IMR-90 (cell line): ENCODE measurements around the gene SGK1. TPM values are rescaled to one million over a fixed set of nuclear protein-coding genes. Genes with fewer than 3 reads are reported as not detected.
A peak's percentile ranks its signal among the peaks of the same experiment; 100 is the strongest.

Experiments
- ATAC-seq: fragments of 200-7000 bp; cut with Tn5 transposase; 2 replicates; pipeline ENCODE4 v1.9.1; 2020; ENCODE audit warnings: low read depth, mild to moderate bottlenecking, moderate library complexity
- BruUV-seq: library from RNA; stranded (reverse); fragments of 400-500 nt; replicated peaks from 2 replicates; lab custom pipeline; 2021; lab: Mats Ljungman, UMichigan
- CTCF ChIA-PET: fragments of 300-600 bp; formaldehyde crosslinking; extraction: SDS; loops from one replicate; lab custom pipeline; 2021; ENCODE audit warnings: antibody characterized with exemption; lab: Yijun Ruan, JAX
- POLR2A ChIA-PET: fragments of 300-600 bp; sonication (Branson Sonifier 250); formaldehyde crosslinking; loops from one replicate; lab custom pipeline; 2022; ENCODE audit warnings: antibody characterized with exemption; ENCODE audit not compliant: unreplicated experiment; lab: Charles Lee
- DNase-seq: peaks from one replicate; pipeline ENCODE4 v3.0.0; 2013
- H2AFZ ChIP-seq: replicated peaks from 2 replicates; pipeline ENCODE3; 2013; ENCODE audit warnings: low read length, mild to moderate bottlenecking; ENCODE audit not compliant: poor library complexity
- H2AK5ac ChIP-seq: 2 replicates; pipeline ENCODE4 v1.6.1; 2013; ENCODE audit warnings: low read depth, low read length, inconsistent platforms
- H2AK9ac ChIP-seq: replicated peaks from 2 replicates; pipeline ENCODE3; 2013; ENCODE audit warnings: mild to moderate bottlenecking, low read depth, low read length, moderate library complexity; ENCODE audit not compliant: poor library complexity
- H2BK120ac ChIP-seq: 2 replicates; pipeline ENCODE4 v1.6.1; 2013; ENCODE audit warnings: low read depth, low read length, inconsistent platforms
- H2BK15ac ChIP-seq: 3 replicates; pipeline ENCODE4 v1.6.1; 2013; ENCODE audit warnings: low read depth, low read length, inconsistent platforms
- H2BK20ac ChIP-seq: 2 replicates; pipeline ENCODE4 v1.6.1; 2013; ENCODE audit warnings: low read depth, mild to moderate bottlenecking, inconsistent platforms, low read length, moderate library complexity
- H2BK5ac ChIP-seq: 2 replicates; pipeline ENCODE4 v1.6.1; 2013; ENCODE audit warnings: mild to moderate bottlenecking, low read depth, low read length, inconsistent platforms; ENCODE audit not compliant: poor library complexity, severe bottlenecking
- H3K14ac ChIP-seq: replicated peaks from 2 replicates; pipeline ENCODE4 v1.6.1; 2013; ENCODE audit warnings: low read depth, low read length, inconsistent platforms
- H3K18ac ChIP-seq: 2 replicates; pipeline ENCODE4 v1.6.1; 2013; ENCODE audit warnings: low read depth, low read length, control low read depth
- H3K23ac ChIP-seq: 2 replicates; pipeline ENCODE4 v1.6.1; 2013; ENCODE audit warnings: low read depth, low read length, inconsistent platforms
- H3K27ac ChIP-seq: 2 replicates; pipeline ENCODE4 v1.5.1; 2013; ENCODE audit warnings: mild to moderate bottlenecking, control low read depth, low read length; ENCODE audit not compliant: insufficient read depth
- H3K27me3 ChIP-seq: 2 replicates; pipeline ENCODE4 v1.6.1; 2013; ENCODE audit warnings: low read length; ENCODE audit not compliant: control insufficient read depth, insufficient read depth
- H3K36me3 ChIP-seq: 2 replicates; pipeline ENCODE4 v1.6.1; 2013; ENCODE audit warnings: low read length, mixed read lengths; ENCODE audit not compliant: control insufficient read depth, insufficient read depth
- H3K4ac ChIP-seq: 2 replicates; pipeline ENCODE4 v1.6.1; 2013; ENCODE audit warnings: low read depth, low read length, inconsistent platforms
- H3K4me1 ChIP-seq: 2 replicates; pipeline ENCODE4 v1.6.1; 2013; ENCODE audit warnings: low read length, mixed read lengths; ENCODE audit not compliant: control insufficient read depth, insufficient read depth
- H3K4me2 ChIP-seq: 2 replicates; pipeline ENCODE4 v1.6.1; 2013; ENCODE audit warnings: low read depth, mild to moderate bottlenecking, control low read depth, low read length, moderate library complexity
- H3K4me3 ChIP-seq: 2 replicates; pipeline ENCODE4 v1.5.1; 2013; ENCODE audit warnings: low read depth, mild to moderate bottlenecking, control low read depth, low read length, moderate library complexity; ENCODE audit not compliant: insufficient read depth
- H3K56ac ChIP-seq: 2 replicates; pipeline ENCODE4 v1.6.1; 2013; ENCODE audit warnings: low read length, inconsistent platforms; ENCODE audit not compliant: insufficient read depth; ENCODE audit errors: extremely low read depth
- H3K79me1 ChIP-seq, 2 experiments: 2 replicates each; pipeline ENCODE4 v1.6.1; 2013; ENCODE audit warnings: low read length in 2 of 2, inconsistent platforms in 1 of 2, low read depth in 1 of 2
- H3K9ac ChIP-seq: 2 replicates; pipeline ENCODE4 v1.6.1; 2013; ENCODE audit warnings: low read depth, low read length, control low read depth
- H3K9me1 ChIP-seq: 2 replicates; pipeline ENCODE4 v1.6.1; 2013; ENCODE audit warnings: low read length, inconsistent platforms; ENCODE audit not compliant: insufficient read depth
- H3K9me3 ChIP-seq: 2 replicates; pipeline ENCODE4 v1.6.1; 2013; ENCODE audit warnings: low read length; ENCODE audit not compliant: control insufficient read depth, insufficient read depth
- H4K20me1 ChIP-seq: 2 replicates; pipeline ENCODE4 v1.6.1; 2013; ENCODE audit warnings: low read length, inconsistent platforms; ENCODE audit not compliant: insufficient read depth
- H4K5ac ChIP-seq: 2 replicates; pipeline ENCODE4 v1.6.1; 2013; ENCODE audit warnings: mild to moderate bottlenecking, low read depth, low read length, control low read depth
- H4K8ac ChIP-seq, 2 experiments: 2 replicates each; pipeline ENCODE4 v1.6.1; 2013; ENCODE audit warnings: low read depth in 2 of 2, low read length in 2 of 2, control low read depth in 1 of 2, inconsistent platforms in 1 of 2
- H4K91ac ChIP-seq: 2 replicates; pipeline ENCODE4 v1.6.1; 2013; ENCODE audit warnings: low read depth, low read length, inconsistent platforms; ENCODE audit not compliant: insufficient read depth
- CHD1 ChIP-seq: IDR thresholded peaks from 2 replicates; pipeline ENCODE4 v1.6.1; 2012; ENCODE audit warnings: low read depth, low read length, improper control_type of control experiment
- POLR2A ChIP-seq: IDR thresholded peaks from 2 replicates; pipeline ENCODE4 v1.6.1; 2012; ENCODE audit warnings: mild to moderate bottlenecking, low read depth, low read length
- RAD21 ChIP-seq: IDR thresholded peaks from 2 replicates; pipeline ENCODE4 v1.6.1; 2012; ENCODE audit warnings: low read length, improper control_type of control experiment
- RCOR1 ChIP-seq: IDR thresholded peaks from 2 replicates; pipeline ENCODE4 v1.6.1; 2012; ENCODE audit warnings: mild to moderate bottlenecking, low read length, improper control_type of control experiment; ENCODE audit not compliant: insufficient replicate concordance
- RFX5 ChIP-seq: IDR thresholded peaks from 2 replicates; pipeline ENCODE4 v1.8.0; 2012; ENCODE audit warnings: low read depth, mild to moderate bottlenecking, low read length, moderate library complexity
- SMC3 ChIP-seq: fragments of 150-350 bp; IDR thresholded peaks from 2 replicates; pipeline ENCODE4 v1.6.1; 2016; ENCODE audit warnings: low read depth, mild to moderate bottlenecking, antibody characterized with exemption, low read length, moderate library complexity
- WGBS, 2 experiments: methylation state at CpG; one replicate each; pipeline versions ENCODE4 v1.1.5 to v1.1.7; 2013; ENCODE audit warnings: missing lambda C conversion rate in 2 of 2; ENCODE audit not compliant: insufficient read length in 1 of 2; ENCODE audit errors: extremely low coverage in 2 of 2; 5-methylcytosine and 5-hydroxymethylcytosine counted together
- dilution Hi-C: fragments of 300-500 bp; cut with HindIII; formaldehyde crosslinking; loops from one replicate; pipeline ENCODE4 v1.14.3; 2018; ENCODE audit warnings: low sequenced_read_pairs; ENCODE audit not compliant: unreplicated experiment
- in situ Hi-C: fragments of 300-500 bp; cut with MboI; formaldehyde crosslinking; loops from 3 replicates; pipeline ENCODE4 v1.14.3; 2019; ENCODE audit warnings: low sequenced_read_pairs, inconsistent platforms, mixed read lengths
- intact Hi-C: fragments of 100-400 bp; cut with micrococcal nuclease; formaldehyde crosslinking; loops from 2 replicates; pipeline ENCODE4 v1.10.0; 2022
- polyA plus RNA-seq, 3 experiments: library from polyadenylated mRNA; depleted of rRNA; stranded (reverse); fragments of >200 nt; gene quantifications; 2 replicates each; pipeline ENCODE4 v1.2.3, GENCODE V29; 2012; ENCODE audit warnings: low replicate concordance in 1 of 3
- total RNA-seq: library from RNA; depleted of rRNA; stranded (reverse); fragments of >200 nt; gene quantifications from 2 replicates; pipeline ENCODE4 v1.2.3, GENCODE V29; 2012

Gene SGK1
- total and polyA plus RNA-seq, 2 of the 4 experiments (the other 2 are of a cell fraction): 121 to 255 TPM

DNA sequence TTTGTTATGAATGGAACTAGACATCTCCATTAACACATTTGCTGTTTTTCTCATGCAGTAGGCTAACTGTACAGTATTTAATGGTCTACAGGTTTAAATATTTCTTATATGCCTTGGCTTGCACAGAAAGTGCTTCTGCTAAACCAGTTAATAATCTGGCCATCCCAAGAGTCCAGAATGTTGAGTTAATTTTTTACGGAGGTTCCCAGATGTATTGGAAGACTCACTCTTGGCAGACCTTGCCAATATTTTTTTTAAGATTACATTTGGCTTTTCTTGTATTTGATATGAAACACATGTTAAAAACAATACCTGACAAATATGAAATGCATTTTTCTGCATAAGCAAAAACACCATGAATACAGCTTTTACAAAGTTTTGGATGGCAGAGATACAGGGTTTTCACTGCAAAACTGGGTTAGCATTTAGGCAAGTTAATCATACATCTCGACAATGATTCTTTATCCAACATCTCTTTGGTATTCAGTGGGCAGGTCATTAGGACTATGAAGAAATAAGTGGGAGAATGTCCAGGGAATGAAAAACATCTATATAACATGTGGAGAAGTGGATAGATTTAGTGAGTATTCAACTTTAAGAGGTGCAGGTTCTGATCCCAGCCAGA, 94.0 kb downstream of the SGK1 start:
- no peaks in the 10 kb centered on the region for H3K79me1 ChIP-seq
- no peak overlapping the region for H3K18ac ChIP-seq
- ATAC-seq (peak; percentile 32; the same call in 1 of the 2 replicates), DNase-seq (peak; percentile 55)
- no peak overlapping the region for H3K4me3 ChIP-seq
- dilution Hi-C loops: no loop called here
- H2BK5ac ChIP-seq: no peak overlapping the region
- no CpG with 5 or more reads among the region's 2 CpGs for WGBS, 2 experiments
- POLR2A ChIA-PET: no interaction called here
- no peak overlapping the region for H2BK15ac ChIP-seq
- intact Hi-C loops: no loop called here
- no peaks in the 10 kb centered on the region for H3K36me3 ChIP-seq
- H3K9me3 ChIP-seq: no peaks in the 10 kb centered on the region
- no peaks in the 10 kb centered on the region for H3K9me1 ChIP-seq
- no peak overlapping the region for H2AFZ ChIP-seq
- in situ Hi-C loops: no loop called here
- no peak overlapping the region for H4K8ac ChIP-seq
- no peak overlapping the region for H3K4ac ChIP-seq
- H3K56ac ChIP-seq: no peak overlapping the region
- no peaks in the 10 kb centered on the region for H3K4me1 ChIP-seq
- no peak overlapping the region for H2AK5ac ChIP-seq
- no peaks in the 10 kb centered on the region for H3K27me3 ChIP-seq
- no peak overlapping the region for H3K4me2 ChIP-seq
- H4K5ac ChIP-seq: no peak overlapping the region
- no peak overlapping the region for H3K9ac ChIP-seq
- no peak overlapping the region for H2AK9ac ChIP-seq
- TF ChIP-seq CHD1 (no peak), POLR2A (no peak), RAD21 (no peak), SMC3 (no peak), RCOR1 (no peak), RFX5 (no peak)
- no peak overlapping the region for H4K91ac ChIP-seq
- no peak overlapping the region for H2BK20ac ChIP-seq
- no TSS peak for BruUV-seq
- no peak overlapping the region for H3K23ac ChIP-seq
- H2BK120ac ChIP-seq: no peak overlapping the region
- no peak overlapping the region for H3K27ac ChIP-seq
- no peak overlapping the region for H3K14ac ChIP-seq
- no peaks in the 10 kb centered on the region for H4K20me1 ChIP-seq
- CTCF ChIA-PET: no interaction called here
